Loucy (cell line): ENCODE results near the gene FUT7.

Experiments
- H2AFZ ChIP-seq: fragments of 200-600 bp; sonication (generic); 2 replicates; pipeline ENCODE4 v1.6.0; 2016; ENCODE audit warnings: antibody characterized with exemption, mild to moderate bottlenecking, low read length, moderate library complexity
- H3F3A ChIP-seq: fragments of 200-600 bp; 2 replicates; pipeline ENCODE4 v1.6.0; 2016; ENCODE audit warnings: antibody characterized with exemption, low read depth, mild to moderate bottlenecking
- H3K27me3 ChIP-seq: fragments of 200-600 bp; sonication (generic); 2 replicates; pipeline ENCODE4 v1.6.1; 2014; ENCODE audit warnings: low read length, mild to moderate bottlenecking; ENCODE audit not compliant: insufficient read depth, poor library complexity, severe bottlenecking
- H3K36me3 ChIP-seq: fragments of 200-600 bp; sonication (generic); 2 replicates; pipeline ENCODE4 v1.6.1; 2016; ENCODE audit warnings: low read length; ENCODE audit not compliant: insufficient read depth
- H3K4me1 ChIP-seq: fragments of 200-600 bp; sonication (generic); 2 replicates; pipeline ENCODE4 v1.5.1; 2014; ENCODE audit warnings: low read length, mild to moderate bottlenecking; ENCODE audit not compliant: insufficient read depth, poor library complexity, severe bottlenecking
- H3K4me2 ChIP-seq: fragments of 200-600 bp; sonication (generic); 2 replicates; pipeline ENCODE4 v1.6.0; 2014; ENCODE audit warnings: antibody characterized with exemption, low read length, low read depth, mild to moderate bottlenecking; ENCODE audit not compliant: poor library complexity, severe bottlenecking
- H3K4me3 ChIP-seq: fragments of 200-600 bp; sonication (generic); 2 replicates; pipeline ENCODE4 v1.5.1; 2014; ENCODE audit warnings: low read length, mild to moderate bottlenecking, mixed read lengths; ENCODE audit not compliant: poor library complexity, severe bottlenecking
- H3K79me2 ChIP-seq: fragments of 200-600 bp; sonication (generic); 2 replicates; pipeline ENCODE4 v1.6.1; 2014; ENCODE audit warnings: low read length; ENCODE audit not compliant: insufficient read depth
- H3K9ac ChIP-seq: fragments of 200-600 bp; sonication (generic); 2 replicates; pipeline ENCODE4 v1.6.0; 2014; ENCODE audit warnings: mild to moderate bottlenecking, low read depth, low read length, moderate library complexity; ENCODE audit not compliant: poor library complexity, severe bottlenecking
- H3K9me2 ChIP-seq: fragments of 200-600 bp; sonication (generic); replicated peaks from 2 replicates; pipeline ENCODE4 v1.6.1; 2016; ENCODE audit warnings: low read depth, low read length, mixed read lengths
- H3K9me3 ChIP-seq: fragments of 200-600 bp; sonication (generic); 2 replicates; pipeline ENCODE4 v1.6.1; 2014; ENCODE audit warnings: mild to moderate bottlenecking, antibody characterized with exemption, low read length, low read depth; ENCODE audit not compliant: insufficient read depth
- H4K20me1 ChIP-seq: fragments of 200-600 bp; sonication (generic); 2 replicates; pipeline ENCODE4 v1.6.0; 2014; ENCODE audit warnings: antibody characterized with exemption, low read length, mild to moderate bottlenecking; ENCODE audit not compliant: insufficient read depth, poor library complexity, severe bottlenecking
- CTCF ChIP-seq: fragments of 200-600 bp; sonication (generic); conservative IDR thresholded peaks from 2 replicates; pipeline ENCODE4 v1.5.1; 2014; ENCODE audit warnings: mild to moderate bottlenecking, antibody characterized with exemption, low read length
- EZH2phosphoT487 ChIP-seq: fragments of 200-600 bp; IDR thresholded peaks from 2 replicates; pipeline ENCODE4 v1.6.1; 2018; ENCODE audit warnings: antibody characterized with exemption, mild to moderate bottlenecking, moderate library complexity, borderline replicate concordance

FUT7 gene

GRCh38 chr9:137012694-137013570 is 19.0 kb downstream of the FUT7 start:
- no peak overlapping the region for H3K4me2 ChIP-seq
- H3K9ac ChIP-seq = no peak overlapping the region
- H3K36me3 ChIP-seq = no peaks in the 10 kb centered on the region; the same call in 1 of the 2 replicates
- H4K20me1 ChIP-seq = no peaks in the 10 kb centered on the region
- no peaks in the 10 kb centered on the region for H3K9me2 ChIP-seq
- no peak overlapping the region for H3K4me3 ChIP-seq
- no peaks in the 10 kb centered on the region for H3K27me3 ChIP-seq
- no peak overlapping the region for H2AFZ ChIP-seq
- no peaks in the 10 kb centered on the region for H3K79me2 ChIP-seq
- H3K9me3 ChIP-seq = no peaks in the 10 kb centered on the region
- no peaks in the 10 kb centered on the region for H3F3A ChIP-seq
- no peaks in the 10 kb centered on the region for H3K4me1 ChIP-seq
- TF ChIP-seq EZH2phosphoT487 = no peak
- no peak for TF ChIP-seq CTCF

- no peaks in the 10 kb centered on the region for H3K27me3 ChIP-seq
- H3K9me3 ChIP-seq = no peaks in the 10 kb centered on the region
- H3K9ac ChIP-seq = no peak overlapping the region
- H3K4me1 ChIP-seq = no peaks in the 10 kb centered on the region
- no peak overlapping the region for H3K4me2 ChIP-seq
- no peak overlapping the region for H3K4me3 ChIP-seq
- no peak for TF ChIP-seq CTCF
- no peak for TF ChIP-seq EZH2phosphoT487
- no peaks in the 10 kb centered on the region for H3K9me2 ChIP-seq
- H2AFZ ChIP-seq = no peak overlapping the region
- H3K36me3 ChIP-seq = no peaks in the 10 kb centered on the region; the same call in 1 of the 2 replicates
- H3K79me2 ChIP-seq = no peaks in the 10 kb centered on the region
- H4K20me1 ChIP-seq = no peaks in the 10 kb centered on the region
- no peaks in the 10 kb centered on the region for H3F3A ChIP-seq
These were observed 19.8 kb downstream of the FUT7 start for GRCh38 chr9:137011907-137012675.

GRCh38 chr9:137011156-137011555 is 20.7 kb downstream of the FUT7 start:
- Histone ChIP-seq H3K36me3 (no peaks in the 10 kb centered on the region; the same call in 1 of the 2 replicates), H3K9me3 (no peaks in the 10 kb centered on the region), H3K9ac (no peak overlapping the region), H3K9me2 (no peaks in the 10 kb centered on the region), H3F3A (no peaks in the 10 kb centered on the region), H3K79me2 (no peaks in the 10 kb centered on the region), H3K4me3 (no peak overlapping the region), H3K4me2 (no peak overlapping the region), H4K20me1 (no peaks in the 10 kb centered on the region), H3K27me3 (no peaks in the 10 kb centered on the region), H3K4me1 (no peaks in the 10 kb centered on the region), H2AFZ (no peak overlapping the region)
- no peak for TF ChIP-seq EZH2phosphoT487
